PC-9 (cell line): ENCODE measurements around the gene CTSE. TPM values are rescaled to one million over a fixed set of nuclear protein-coding genes. Genes with fewer than 3 reads are reported as not detected.

Source experiments
- BruUV-seq: library from RNA; stranded (reverse); fragments of 400-500 nt; replicated peaks from 2 replicates; lab custom pipeline; 2021; lab: Mats Ljungman, UMichigan
- CTCF ChIA-PET: fragments of 300-600 bp; sonication (Branson Sonifier 250); formaldehyde crosslinking; loops from one replicate; lab custom pipeline; 2022; ENCODE audit warnings: antibody characterized with exemption; lab: Charles Lee
- POLR2A ChIA-PET: fragments of 300-600 bp; sonication (Branson Sonifier 250); formaldehyde crosslinking; loops from one replicate; lab custom pipeline; 2022; ENCODE audit warnings: antibody characterized with exemption; ENCODE audit not compliant: unreplicated experiment; lab: Charles Lee
- DNase-seq, 2 experiments: peaks; one replicate each; pipeline versions ENCODE4 v3.0.0 to v3.0.0-alpha.2; 2015 to 2022; ENCODE audit warnings: mixed read lengths in 1 of 2
- H2AFZ ChIP-seq: fragments of 200-600 bp; sonication (generic); 2 replicates; pipeline ENCODE4 v1.8.1; 2017; ENCODE audit warnings: antibody characterized with exemption
- H3F3A ChIP-seq: fragments of 200-600 bp; sonication (generic); 2 replicates; pipeline ENCODE4 v1.8.1; 2017; ENCODE audit warnings: antibody characterized with exemption, mild to moderate bottlenecking, low read depth; ENCODE audit not compliant: insufficient read depth
- H3K27ac ChIP-seq: fragments of 200-600 bp; sonication (generic); 2 replicates; pipeline ENCODE4 v1.6.1; 2016; ENCODE audit warnings: mixed run types
- H3K27me3 ChIP-seq: fragments of 200-600 bp; sonication (generic); 2 replicates; pipeline ENCODE4 v1.6.1; 2016; ENCODE audit warnings: low read depth, mixed run types; ENCODE audit not compliant: insufficient read depth
- H3K36me3 ChIP-seq: fragments of 200-600 bp; sonication (generic); 2 replicates; pipeline ENCODE4 v1.6.1; 2016; ENCODE audit warnings: low read depth, mixed run types
- H3K4me1 ChIP-seq: fragments of 200-600 bp; sonication (generic); replicated peaks from 2 replicates; pipeline ENCODE4 v1.6.1; 2016; ENCODE audit warnings: mixed run types; ENCODE audit not compliant: insufficient read depth
- H3K4me2 ChIP-seq: fragments of 200-600 bp; sonication (generic); 2 replicates; pipeline ENCODE4 v1.6.1; 2017; ENCODE audit warnings: mixed run types
- H3K4me3 ChIP-seq: fragments of 200-600 bp; sonication (generic); 2 replicates; pipeline ENCODE4 v1.6.1; 2016; ENCODE audit warnings: mixed run types
- H3K79me2 ChIP-seq: fragments of 200-600 bp; sonication (generic); 2 replicates; pipeline ENCODE4 v1.6.1; 2017; ENCODE audit warnings: low read depth, mixed run types
- H3K9me2 ChIP-seq: fragments of 200-600 bp; sonication (generic); 2 replicates; pipeline ENCODE4 v1.8.1; 2017; ENCODE audit warnings: mild to moderate bottlenecking; ENCODE audit not compliant: insufficient read depth
- H3K9me3 ChIP-seq: fragments of 200-600 bp; sonication (generic); 2 replicates; pipeline ENCODE4 v1.8.1; 2016; ENCODE audit warnings: low read depth; ENCODE audit not compliant: insufficient read depth
- H4K20me1 ChIP-seq: fragments of 200-600 bp; sonication (generic); 2 replicates; pipeline ENCODE4 v1.8.1; 2017; ENCODE audit not compliant: insufficient read depth
- EZH2 ChIP-seq: fragments of 200-600 bp; sonication (generic); IDR thresholded peaks from 2 replicates; pipeline ENCODE4 v1.8.0; 2017; ENCODE audit warnings: antibody characterized with exemption, low read depth
- intact Hi-C: fragments of 100-400 bp; cut with micrococcal nuclease; formaldehyde crosslinking; loops from one replicate; pipeline ENCODE4 v1.10.0; 2022; ENCODE audit not compliant: unreplicated experiment
- total RNA-seq: library from RNA; stranded (reverse); gene quantifications from 2 replicates; pipeline ENCODE4 v1.2.3, GENCODE V29; 2021
- TF ChIP-seq, protein P1 (sequence below): fragments of 200-600 bp; sonication (generic); conservative IDR thresholded peaks from 2 replicates; pipeline ENCODE4 v1.6.1; 2017; ENCODE audit warnings: mixed run types, antibody characterized with exemption, mild to moderate bottlenecking, moderate library complexity

CTSE gene
- total RNA-seq, 1 experiment from 2014 or later = 1.2 TPM

DNA sequence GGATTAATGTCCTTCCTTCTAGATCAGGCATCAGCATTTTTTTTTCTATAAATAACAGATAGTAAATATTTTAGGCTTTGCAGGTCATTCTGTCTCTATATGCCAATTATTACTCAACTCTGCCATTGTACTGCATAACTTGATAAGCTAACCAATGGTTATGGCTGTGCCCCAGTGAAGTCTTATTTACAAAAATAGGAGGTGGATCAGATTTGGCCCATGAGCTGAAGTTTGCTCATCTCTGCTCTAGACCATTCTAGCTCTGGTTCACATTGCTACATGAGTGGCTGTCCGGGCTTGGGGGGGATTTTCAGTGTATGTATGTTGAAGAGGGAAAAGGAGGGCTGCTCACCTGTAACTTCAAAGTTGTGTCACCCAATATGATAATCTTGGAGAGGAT, 30.6 kb downstream of the CTSE start:
- TF ChIP-seq, protein P1, sequence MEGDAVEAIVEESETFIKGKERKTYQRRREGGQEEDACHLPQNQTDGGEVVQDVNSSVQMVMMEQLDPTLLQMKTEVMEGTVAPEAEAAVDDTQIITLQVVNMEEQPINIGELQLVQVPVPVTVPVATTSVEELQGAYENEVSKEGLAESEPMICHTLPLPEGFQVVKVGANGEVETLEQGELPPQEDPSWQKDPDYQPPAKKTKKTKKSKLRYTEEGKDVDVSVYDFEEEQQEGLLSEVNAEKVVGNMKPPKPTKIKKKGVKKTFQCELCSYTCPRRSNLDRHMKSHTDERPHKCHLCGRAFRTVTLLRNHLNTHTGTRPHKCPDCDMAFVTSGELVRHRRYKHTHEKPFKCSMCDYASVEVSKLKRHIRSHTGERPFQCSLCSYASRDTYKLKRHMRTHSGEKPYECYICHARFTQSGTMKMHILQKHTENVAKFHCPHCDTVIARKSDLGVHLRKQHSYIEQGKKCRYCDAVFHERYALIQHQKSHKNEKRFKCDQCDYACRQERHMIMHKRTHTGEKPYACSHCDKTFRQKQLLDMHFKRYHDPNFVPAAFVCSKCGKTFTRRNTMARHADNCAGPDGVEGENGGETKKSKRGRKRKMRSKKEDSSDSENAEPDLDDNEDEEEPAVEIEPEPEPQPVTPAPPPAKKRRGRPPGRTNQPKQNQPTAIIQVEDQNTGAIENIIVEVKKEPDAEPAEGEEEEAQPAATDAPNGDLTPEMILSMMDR = no peak
- TF ChIP-seq EZH2 = no peak
- POLR2A ChIA-PET = interaction anchor here (0.7 kb wide), 1 partner anchor 477 kb away, joined by 4 read pairs; the partner anchor contains the start of gene IKBKE
- H3K4me2 ChIP-seq = no peak overlapping the region
- no peak for DNase-seq
- no peaks in the 10 kb centered on the region for H3F3A ChIP-seq
- no peaks in the 10 kb centered on the region for H3K36me3 ChIP-seq
- no TSS peak for BruUV-seq
- no peaks in the 10 kb centered on the region for H3K9me2 ChIP-seq
- H3K4me1 ChIP-seq = no peaks in the 10 kb centered on the region
- no peaks in the 10 kb centered on the region for H3K79me2 ChIP-seq
- intact Hi-C loops = no loop called here
- CTCF ChIA-PET = no interaction called here
- H3K9me3 ChIP-seq = no peaks in the 10 kb centered on the region
- no peaks in the 10 kb centered on the region for H4K20me1 ChIP-seq
- H2AFZ ChIP-seq = no peak overlapping the region
- H3K27ac ChIP-seq = no peak overlapping the region
- no peaks in the 10 kb centered on the region for H3K27me3 ChIP-seq
- H3K4me3 ChIP-seq = no peak overlapping the region

DNA sequence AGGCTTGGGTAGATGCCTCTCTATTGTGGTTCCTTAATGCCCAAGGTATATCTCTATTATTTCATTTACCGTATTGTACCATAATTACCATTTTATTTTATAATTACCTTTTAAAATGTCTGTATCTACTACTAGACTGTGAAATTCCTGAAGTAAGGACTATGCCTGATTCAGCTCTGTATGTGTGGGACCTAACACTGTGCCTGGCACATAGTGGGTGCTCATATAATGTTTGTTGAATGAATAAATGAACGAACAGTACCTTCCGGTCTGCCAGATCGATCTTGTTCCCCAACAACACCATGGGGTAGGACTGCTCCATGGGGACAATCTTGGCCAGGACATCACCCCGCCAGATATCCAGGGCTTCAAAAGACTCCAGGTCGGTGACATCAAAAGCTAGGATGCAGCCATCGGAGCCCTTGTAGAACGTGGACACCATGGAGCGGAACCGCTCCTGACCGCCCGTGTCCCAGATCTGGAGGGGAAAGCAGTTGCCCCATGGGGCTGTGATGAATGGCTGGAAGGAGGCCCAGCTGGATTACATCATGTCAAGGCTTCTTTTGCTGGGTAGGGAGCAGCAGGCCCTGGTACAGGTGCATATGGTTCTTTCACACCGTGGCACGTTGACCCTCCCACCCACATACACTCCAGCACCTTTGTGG, 31.3 kb downstream of the CTSE start:
- TF ChIP-seq, protein P1 = no peak
- no peak for TF ChIP-seq EZH2
- H3K36me3 ChIP-seq = no peaks in the 10 kb centered on the region
- no peak overlapping the region for H3K4me2 ChIP-seq
- POLR2A ChIA-PET = interaction anchor here (0.7 kb wide), 1 partner anchor 478 kb away, joined by 4 read pairs; the partner anchor contains the start of gene IKBKE
- no peak overlapping the region for H3K27ac ChIP-seq
- H2AFZ ChIP-seq = no peak overlapping the region
- H3K9me3 ChIP-seq = no peaks in the 10 kb centered on the region
- no peak for DNase-seq
- no peak overlapping the region for H3K4me3 ChIP-seq
- H3F3A ChIP-seq = no peaks in the 10 kb centered on the region
- H3K79me2 ChIP-seq = no peaks in the 10 kb centered on the region
- CTCF ChIA-PET = interaction anchor here (0.5 kb wide), 1 partner anchor 9 kb away, joined by 4 read pairs; no protein-coding TSS in a partner anchor
- H3K9me2 ChIP-seq = no peaks in the 10 kb centered on the region
- no peaks in the 10 kb centered on the region for H3K4me1 ChIP-seq
- BruUV-seq = no TSS peak
- no peaks in the 10 kb centered on the region for H3K27me3 ChIP-seq
- intact Hi-C loops = no loop called here
- no peaks in the 10 kb centered on the region for H4K20me1 ChIP-seq

DNA sequence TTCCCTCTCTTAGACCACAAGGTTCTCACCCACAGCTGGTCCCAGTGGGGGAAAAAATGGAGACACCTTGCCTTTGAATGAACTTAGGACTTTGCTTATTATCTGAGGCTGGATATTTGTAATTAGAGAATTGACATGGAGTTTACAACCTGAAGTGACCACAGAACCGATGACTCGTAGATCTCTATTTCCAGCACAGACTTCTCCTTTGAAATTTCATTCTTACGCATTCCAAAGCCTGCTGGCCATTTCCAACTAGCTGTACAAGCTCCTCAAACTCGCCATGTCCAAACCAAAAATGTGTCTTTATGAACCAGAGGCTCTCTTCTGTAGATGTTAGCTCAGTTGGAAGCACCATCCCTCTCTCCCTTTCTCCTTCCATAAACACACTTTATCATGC, 32.5 kb downstream of the CTSE start:
- ChIA-PET CTCF (no interaction called here), POLR2A (interaction anchor here (0.7 kb wide), 1 partner anchor 19 kb away, joined by 5 read pairs; no protein-coding TSS in a partner anchor)
- Histone ChIP-seq H2AFZ (no peak overlapping the region), H3K4me2 (no peak overlapping the region), H3K36me3 (no peaks in the 10 kb centered on the region), H3K27me3 (no peaks in the 10 kb centered on the region), H3F3A (no peaks in the 10 kb centered on the region), H3K79me2 (no peaks in the 10 kb centered on the region), H3K4me3 (no peak overlapping the region), H3K9me2 (no peaks in the 10 kb centered on the region), H3K27ac (no peak overlapping the region), H3K9me3 (no peaks in the 10 kb centered on the region), H4K20me1 (no peaks in the 10 kb centered on the region), H3K4me1 (no peaks in the 10 kb centered on the region)
- intact Hi-C loops = no loop called here
- TF ChIP-seq EZH2 = no peak
- TF ChIP-seq, protein P1 = no peak
- BruUV-seq = no TSS peak
- no peak for DNase-seq
